Osteoblast (primary cell): Measurements from ENCODE around the gene RAB24. TPM values are rescaled to one million over a fixed set of nuclear protein-coding genes. Genes with fewer than 3 reads are reported as not detected.
"Not testable (repeated sequence)": the region's sequence is repeated elsewhere in the genome, so short reads cannot be mapped to it uniquely, and the experiment has no call there.

Experiments used
- DNase-seq: peaks from one replicate; pipeline ENCODE4 v3.0.0; 2011; ENCODE audit warnings: low spot score, mixed read lengths; ENCODE audit not compliant: insufficient read length; ENCODE audit errors: missing footprints
- H2AFZ ChIP-seq: 2 replicates; pipeline ENCODE4 v1.6.0; 2011; ENCODE audit warnings: mild to moderate bottlenecking, low read length
- H3K27ac ChIP-seq: 2 replicates; pipeline ENCODE4 v1.5.1; 2011; ENCODE audit warnings: mild to moderate bottlenecking, low read depth, low read length, moderate library complexity
- H3K27me3 ChIP-seq: 2 replicates; pipeline ENCODE4 v1.6.0; 2012; ENCODE audit warnings: mild to moderate bottlenecking, control low read depth, inconsistent platforms, low read length, moderate library complexity; ENCODE audit not compliant: insufficient read depth
- H3K36me3 ChIP-seq: 2 replicates; pipeline ENCODE4 v1.5.1; 2011; ENCODE audit warnings: mild to moderate bottlenecking, low read length, control low read depth, moderate library complexity; ENCODE audit not compliant: insufficient read depth
- H3K4me1 ChIP-seq: 2 replicates; pipeline ENCODE4 v1.5.1; 2011; ENCODE audit warnings: mild to moderate bottlenecking, low read length, control low read depth, moderate library complexity; ENCODE audit not compliant: insufficient read depth
- H3K4me2 ChIP-seq: 2 replicates; pipeline ENCODE4 v1.6.0; 2011; ENCODE audit warnings: mild to moderate bottlenecking, low read length; ENCODE audit not compliant: insufficient read depth
- H3K4me3 ChIP-seq: fragments of 200-600 bp; sonication (generic); 3 replicates; pipeline ENCODE4 v1.5.1; 2012; ENCODE audit warnings: mild to moderate bottlenecking, low read length, inconsistent platforms; ENCODE audit not compliant: insufficient read depth
- H3K79me2 ChIP-seq: 2 replicates; pipeline ENCODE4 v1.6.0; 2012; ENCODE audit warnings: mild to moderate bottlenecking, low read length, control low read depth, inconsistent platforms; ENCODE audit not compliant: insufficient read depth
- H3K9me3 ChIP-seq: 2 replicates; pipeline ENCODE4 v1.5.1; 2011; ENCODE audit warnings: low read depth, low read length, control low read depth
- H4K20me1 ChIP-seq: 2 replicates; pipeline ENCODE4 v1.6.0; 2012; ENCODE audit warnings: mild to moderate bottlenecking, low read length, control low read depth; ENCODE audit not compliant: insufficient read depth
- CTCF ChIP-seq: IDR thresholded peaks from 2 replicates; pipeline ENCODE4 v1.5.1; 2011; ENCODE audit warnings: mild to moderate bottlenecking, low read depth, low read length, moderate library complexity; ENCODE audit errors: extremely low read depth
- total RNA-seq: library from RNA; depleted of rRNA; stranded (reverse); fragments of >200 nt; gene quantifications from 2 replicates; pipeline ENCODE4 v1.2.3, GENCODE V29; 2012

The RAB24 gene
- total RNA-seq, 1 donor = 22.8 TPM

GRCh38 chr5:177264178-177264577 lies 39.3 kb downstream of the RAB24 start:
- Histone ChIP-seq H3K36me3 (peaks cover 68% of the 10 kb centered on the region), H3K79me2 (no peaks in the 10 kb centered on the region), H4K20me1 (no peaks in the 10 kb centered on the region), H3K27ac (no peak overlapping the region), H3K4me1 (no peaks in the 10 kb centered on the region), H3K27me3 (no peaks in the 10 kb centered on the region), H2AFZ (no peak overlapping the region), H3K4me3 (no peak overlapping the region), H3K9me3 (no peaks in the 10 kb centered on the region), H3K4me2 (no peak overlapping the region)
- DNase-seq = no peak
- no peak for TF ChIP-seq CTCF

- peaks cover 70% of the 10 kb centered on the region for H3K36me3 ChIP-seq
- H4K20me1 ChIP-seq = no peaks in the 10 kb centered on the region
- no peak for DNase-seq
- H3K27ac ChIP-seq = no peak overlapping the region
- no peak for TF ChIP-seq CTCF
- no peaks in the 10 kb centered on the region for H3K4me1 ChIP-seq
- H3K4me2 ChIP-seq = no peak overlapping the region
- H3K4me3 ChIP-seq = no peak overlapping the region
- no peaks in the 10 kb centered on the region for H3K9me3 ChIP-seq
- H2AFZ ChIP-seq = no peak overlapping the region
- H3K79me2 ChIP-seq = peaks cover 2% of the 10 kb centered on the region
- no peaks in the 10 kb centered on the region for H3K27me3 ChIP-seq
Measured at GRCh38 chr5:177261510-177261909, 42.0 kb downstream of the RAB24 start.

- Histone ChIP-seq H3K4me3 (no peak overlapping the region), H3K27ac (no peak overlapping the region), H3K27me3 (no peaks in the 10 kb centered on the region), H3K79me2 (peaks cover 2% of the 10 kb centered on the region), H3K9me3 (no peaks in the 10 kb centered on the region), H3K4me1 (no peaks in the 10 kb centered on the region), H2AFZ (no peak overlapping the region), H3K4me2 (no peak overlapping the region), H3K36me3 (peaks cover 70% of the 10 kb centered on the region), H4K20me1 (no peaks in the 10 kb centered on the region)
- no peak for DNase-seq
- TF ChIP-seq CTCF = no peak
Measured at GRCh38 chr5:177260961-177261360, 42.6 kb downstream of the RAB24 start.

GRCh38 chr5:177258711-177259110 lies 44.8 kb downstream of the RAB24 start:
- H3K4me3 ChIP-seq, H4K20me1 ChIP-seq, H3K27ac ChIP-seq, H3K4me1 ChIP-seq, DNase-seq, H3K27me3 ChIP-seq, H3K9me3 ChIP-seq, H2AFZ ChIP-seq, H3K4me2 ChIP-seq, H3K79me2 ChIP-seq: not testable (repeated sequence)
- peaks cover 81% of the 10 kb centered on the region for H3K36me3 ChIP-seq
